SK-N-DZ (cell line): ENCODE measurements around the gene IFITM10.

Source experiments
- DNase-seq: peaks from one replicate; pipeline ENCODE4 v3.0.0-alpha.2; 2015; ENCODE audit warnings: low spot score

IFITM10 gene

GRCh38 chr11:1718326-1718725 is 32.1 kb downstream of the IFITM10 start:
- no peak for DNase-seq

- no peak for DNase-seq
Observed at GRCh38 chr11:1717745-1718144, 32.6 kb downstream of the IFITM10 start.

GRCh38 chr11:1714908-1715885 is 35.2 kb downstream of the IFITM10 start:
- no peak for DNase-seq

GRCh38 chr11:1708716-1709115 is 41.7 kb downstream of the IFITM10 start:
- DNase-seq = no peak

GRCh38 chr11:1707751-1708150 is 42.6 kb downstream of the IFITM10 start:
- DNase-seq = no peak

GRCh38 chr11:1706634-1707400 is 43.6 kb downstream of the IFITM10 start:
- DNase-seq = no peak

GRCh38 chr11:1705126-1706052 is 45.0 kb downstream of the IFITM10 start:
- DNase-seq = no peak

- no peak for DNase-seq
Observed at GRCh38 chr11:1703146-1703545, 47.2 kb downstream of the IFITM10 start.

- DNase-seq = no peak
Observed at GRCh38 chr11:1702506-1702905, 47.9 kb downstream of the IFITM10 start.

GRCh38 chr11:1701091-1701807 is 49.1 kb downstream of the IFITM10 start:
- no peak for DNase-seq

GRCh38 chr11:1699771-1700170 is 50.6 kb downstream of the IFITM10 start:
- no peak for DNase-seq

- no peak for DNase-seq
Observed at GRCh38 chr11:1696608-1697570, 53.5 kb downstream of the IFITM10 start, which contains the start of gene KRTAP5-6. KRTAP5-6 (plus strand) TSS chr11:1697195; CDS start chr11:1697246, 51 bp downstream.

- DNase-seq = no peak
Observed at GRCh38 chr11:1695548-1696108, 54.8 kb downstream of the IFITM10 start.

GRCh38 chr11:1694846-1695547 is 55.4 kb downstream of the IFITM10 start:
- DNase-seq = no peak

GRCh38 chr11:1694064-1694845 is 56.1 kb downstream of the IFITM10 start:
- DNase-seq = peak; percentile 72

GRCh38 chr11:1693327-1694063 is 56.9 kb downstream of the IFITM10 start:
- peak; percentile 72 for DNase-seq
